BE2C (cell line): Measurements from ENCODE around the gene UGT1A3.

Experiments used
- DNase-seq: peaks from one replicate; pipeline ENCODE4 v3.0.0-alpha.2; 2020
- H3K27me3 ChIP-seq: fragments of 250-450 bp; sonication (Bioruptor Pico); 2 replicates; pipeline ENCODE4 v1.5.1; 2020; ENCODE audit warnings: mild to moderate bottlenecking
- H3K36me3 ChIP-seq: fragments of 250-450 bp; sonication (Bioruptor Pico); 2 replicates; pipeline ENCODE4 v1.5.1; 2020; ENCODE audit warnings: mild to moderate bottlenecking
- H3K4me1 ChIP-seq: fragments of 250-450 bp; sonication (Bioruptor Pico); 2 replicates; pipeline ENCODE4 v1.5.1; 2020
- H3K4me3 ChIP-seq: 2 replicates; pipeline ENCODE4 v1.5.1; 2011; ENCODE audit warnings: low read depth, low read length
- H3K9me3 ChIP-seq: fragments of 250-450 bp; sonication (Bioruptor Pico); 2 replicates; pipeline ENCODE4 v1.5.1; 2020
- CTCF ChIP-seq: IDR thresholded peaks from 2 replicates; pipeline ENCODE4 v1.5.1; 2012; ENCODE audit warnings: mild to moderate bottlenecking, low read depth, low read length

Gene UGT1A3

GRCh38 chr2:233772153-233772552 is 43.3 kb downstream of the UGT1A3 start:
- no peak for TF ChIP-seq CTCF
- Histone ChIP-seq H3K4me1 (no peaks in the 10 kb centered on the region), H3K4me3 (no peak overlapping the region), H3K27me3 (peaks cover 20% of the 10 kb centered on the region), H3K9me3 (no peaks in the 10 kb centered on the region), H3K36me3 (no peaks in the 10 kb centered on the region)
- no peak for DNase-seq

- H3K4me3 ChIP-seq: no peak overlapping the region
- no peak for TF ChIP-seq CTCF
- H3K9me3 ChIP-seq: no peaks in the 10 kb centered on the region
- no peaks in the 10 kb centered on the region for H3K36me3 ChIP-seq
- DNase-seq: no peak
- H3K4me1 ChIP-seq: no peaks in the 10 kb centered on the region
- peaks cover 17% of the 10 kb centered on the region for H3K27me3 ChIP-seq
Observed at GRCh38 chr2:233772583-233772982, 43.7 kb downstream of the UGT1A3 start.

GRCh38 chr2:233773854-233774253 is 45.0 kb downstream of the UGT1A3 start:
- H3K36me3 ChIP-seq: no peaks in the 10 kb centered on the region
- H3K4me1 ChIP-seq: no peaks in the 10 kb centered on the region
- TF ChIP-seq CTCF: no peak
- DNase-seq: no peak
- no peak overlapping the region for H3K4me3 ChIP-seq
- peaks cover 11% of the 10 kb centered on the region for H3K27me3 ChIP-seq
- no peaks in the 10 kb centered on the region for H3K9me3 ChIP-seq

- no peak overlapping the region for H3K4me3 ChIP-seq
- TF ChIP-seq CTCF: no peak
- no peaks in the 10 kb centered on the region for H3K36me3 ChIP-seq
- H3K27me3 ChIP-seq: peaks cover 4% of the 10 kb centered on the region
- DNase-seq: no peak
- H3K9me3 ChIP-seq: no peaks in the 10 kb centered on the region
- H3K4me1 ChIP-seq: no peaks in the 10 kb centered on the region
Observed at GRCh38 chr2:233775414-233775813, 46.6 kb downstream of the UGT1A3 start.

- Histone ChIP-seq H3K27me3 (no peaks in the 10 kb centered on the region; the same call in 1 of the 2 replicates), H3K36me3 (no peaks in the 10 kb centered on the region), H3K4me3 (no peak within 1 kb of the TSS), H3K9me3 (no peaks in the 10 kb centered on the region), H3K4me1 (no peaks in the 10 kb centered on the region)
- DNase-seq: no peak
- TF ChIP-seq CTCF: no peak
Observed at GRCh38 chr2:233778030-233778429, 49.2 kb downstream of the UGT1A3 start, which contains the start of gene MROH2A. MROH2A (plus strand) TSS chr2:233778330; CDS start chr2:233779359, 1,029 bp downstream.

GRCh38 chr2:233779722-233780121 is 50.9 kb downstream of the UGT1A3 start:
- no peak for TF ChIP-seq CTCF
- Histone ChIP-seq H3K27me3 (no peaks in the 10 kb centered on the region; the same call in 1 of the 2 replicates), H3K4me1 (no peaks in the 10 kb centered on the region), H3K9me3 (no peaks in the 10 kb centered on the region), H3K36me3 (no peaks in the 10 kb centered on the region), H3K4me3 (no peak overlapping the region)
- no peak for DNase-seq
